Duodenal mucosa (tissue), 2 donors: ENCODE measurements around the gene MACC1.

Experiments
- H3K27ac ChIP-seq: one replicate; pipeline ENCODE4 v1.7.0; 2013; ENCODE audit warnings: low read depth, low read length
- H3K27me3 ChIP-seq, 2 donors: one replicate each; pipeline ENCODE4 v1.7.0; 2013; ENCODE audit warnings: low read length in 2 of 2, control low read depth in 1 of 2; ENCODE audit not compliant: insufficient read depth in 2 of 2, control insufficient read depth in 1 of 2
- H3K36me3 ChIP-seq, 2 donors: one replicate each; pipeline ENCODE4 v1.7.0; 2013; ENCODE audit warnings: low read length in 2 of 2, control low read depth in 1 of 2; ENCODE audit not compliant: insufficient read depth in 2 of 2, control insufficient read depth in 1 of 2
- H3K4me1 ChIP-seq, 2 donors: one replicate each; pipeline ENCODE4 v1.7.0; 2013; ENCODE audit warnings: low read length in 2 of 2, control low read depth in 1 of 2; ENCODE audit not compliant: insufficient read depth in 2 of 2, control insufficient read depth in 1 of 2
- H3K4me3 ChIP-seq, 2 donors: one replicate each; pipeline ENCODE4 v1.7.0; 2013; ENCODE audit warnings: low read length in 2 of 2, low read depth in 1 of 2
- H3K9ac ChIP-seq, 2 donors: one replicate each; pipeline ENCODE4 v1.7.0; 2013; ENCODE audit warnings: low read length in 2 of 2, low read depth in 1 of 2
- H3K9me3 ChIP-seq, 2 donors: one replicate each; pipeline ENCODE4 v1.7.0; 2013; ENCODE audit warnings: low read length in 2 of 2, control low read depth in 1 of 2; ENCODE audit not compliant: control insufficient read depth in 1 of 2

The MACC1 gene

DNA sequence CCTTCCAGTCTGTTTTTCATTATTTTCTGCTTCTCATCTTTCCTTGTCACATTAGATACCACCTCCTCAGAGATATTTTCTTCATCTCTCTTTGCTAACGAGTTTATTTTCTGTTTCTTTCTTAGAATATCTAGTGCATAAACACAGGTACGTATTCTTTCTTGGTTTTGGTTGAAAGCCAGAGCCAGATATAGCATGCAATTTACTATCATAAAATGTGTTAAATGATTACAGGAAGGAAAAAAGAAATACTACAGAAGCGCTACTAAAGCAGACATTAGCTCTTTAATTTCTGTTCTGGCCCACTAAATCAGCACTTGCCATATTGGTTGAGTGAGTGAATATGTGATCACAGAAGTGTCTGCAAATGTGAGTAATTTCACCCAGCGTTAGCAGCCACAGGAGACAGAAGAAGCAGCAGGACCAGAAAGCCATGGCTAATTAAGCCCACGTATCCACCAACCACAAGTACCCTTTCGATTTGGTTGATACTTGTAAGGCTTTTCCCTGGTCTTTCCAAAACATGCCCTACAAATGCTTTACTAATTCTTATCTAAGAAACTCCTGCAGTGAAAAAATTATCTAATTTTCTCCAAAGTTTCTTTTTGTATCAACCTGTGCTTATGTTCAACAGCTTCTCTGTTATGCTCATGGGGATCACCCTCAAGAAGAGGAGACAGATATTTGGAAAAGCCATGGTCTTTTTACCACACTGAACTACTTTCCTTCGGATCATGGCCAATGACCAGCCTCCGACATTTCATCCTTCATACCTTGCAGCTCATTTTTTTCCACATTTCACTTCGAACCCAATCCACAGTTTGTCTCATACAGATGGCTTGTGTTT is 23.1 kb upstream of the MACC1 start:
- Histone ChIP-seq H3K9me3 (no peaks in the 10 kb centered on the region), H3K36me3 (no peaks in the 10 kb centered on the region), H3K4me3 (no peak overlapping the region), H3K27me3 (no peaks in the 10 kb centered on the region), H3K27ac (no peak overlapping the region), H3K4me1 (peaks cover 28 to 44% of the 10 kb centered on the region in 2 donors), H3K9ac (no peak overlapping the region)

DNA sequence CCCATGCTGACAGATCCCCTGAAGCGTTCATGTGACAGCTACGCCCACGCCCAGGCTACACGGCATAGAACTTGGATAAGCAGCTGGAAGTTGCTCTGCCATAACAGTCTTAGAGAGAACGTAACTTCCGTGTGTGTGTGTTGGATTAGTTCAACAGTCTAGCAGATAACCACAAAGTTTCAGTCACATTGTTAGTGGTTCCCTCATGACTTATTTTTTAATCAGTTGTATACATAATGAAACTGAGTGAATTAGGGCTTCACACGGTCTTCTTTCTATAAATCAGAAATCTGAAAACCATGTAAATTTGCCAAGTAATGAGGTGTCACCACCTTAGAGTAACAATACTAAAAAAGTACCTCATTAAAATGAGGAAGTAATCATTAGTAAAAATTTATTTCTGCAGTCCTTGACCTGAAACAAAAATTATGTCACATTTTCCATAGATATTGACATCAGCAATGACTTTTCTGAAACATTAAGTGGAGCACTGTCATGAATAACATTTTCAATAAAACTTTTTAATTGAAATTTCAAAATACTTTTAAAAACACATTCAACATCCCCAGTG is 21.7 kb upstream of the MACC1 start:
- H3K9ac ChIP-seq: no peak overlapping the region
- H3K9me3 ChIP-seq: no peaks in the 10 kb centered on the region
- no peaks in the 10 kb centered on the region for H3K27me3 ChIP-seq
- no peaks in the 10 kb centered on the region for H3K36me3 ChIP-seq
- no peak overlapping the region for H3K27ac ChIP-seq
- peak overlapping the region in 1 of 2 donors; percentile 37 for H3K4me3 ChIP-seq
- peaks cover 28 to 59% of the 10 kb centered on the region in 2 donors for H3K4me1 ChIP-seq

DNA sequence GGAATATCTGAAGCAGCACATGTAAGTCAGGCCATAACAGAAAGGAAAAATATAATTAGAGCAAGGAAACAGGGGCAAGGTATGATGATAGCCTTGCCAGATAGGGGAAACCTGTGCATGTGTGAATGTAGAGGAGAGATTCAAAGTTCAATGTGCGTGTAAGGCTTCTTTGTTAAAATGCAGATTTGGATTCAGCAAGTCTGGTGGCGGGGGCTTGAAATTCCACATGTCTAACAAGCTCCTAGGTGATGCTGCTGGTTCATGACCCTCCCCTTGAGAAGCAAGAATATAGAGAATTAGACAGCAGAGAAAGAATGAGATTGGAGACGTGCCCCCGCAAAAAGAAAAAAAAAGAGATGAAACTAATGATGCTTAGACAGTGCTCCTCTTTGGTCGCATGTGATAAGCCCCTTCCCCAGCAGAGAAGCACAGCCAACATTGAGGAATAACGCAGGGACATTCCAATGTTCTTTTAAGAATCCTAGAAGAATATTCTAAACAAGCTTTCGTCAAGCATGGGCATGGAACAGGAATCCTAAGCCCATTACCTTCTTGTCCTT is 21.1 kb upstream of the MACC1 start:
- H3K4me3 ChIP-seq: peak overlapping the region in 1 of 2 donors; percentile 37
- H3K4me1 ChIP-seq: peaks cover 28 to 63% of the 10 kb centered on the region in 2 donors
- H3K9me3 ChIP-seq: no peaks in the 10 kb centered on the region
- H3K27me3 ChIP-seq: no peaks in the 10 kb centered on the region
- no peak overlapping the region for H3K27ac ChIP-seq
- H3K9ac ChIP-seq: no peak overlapping the region
- H3K36me3 ChIP-seq: no peaks in the 10 kb centered on the region

DNA sequence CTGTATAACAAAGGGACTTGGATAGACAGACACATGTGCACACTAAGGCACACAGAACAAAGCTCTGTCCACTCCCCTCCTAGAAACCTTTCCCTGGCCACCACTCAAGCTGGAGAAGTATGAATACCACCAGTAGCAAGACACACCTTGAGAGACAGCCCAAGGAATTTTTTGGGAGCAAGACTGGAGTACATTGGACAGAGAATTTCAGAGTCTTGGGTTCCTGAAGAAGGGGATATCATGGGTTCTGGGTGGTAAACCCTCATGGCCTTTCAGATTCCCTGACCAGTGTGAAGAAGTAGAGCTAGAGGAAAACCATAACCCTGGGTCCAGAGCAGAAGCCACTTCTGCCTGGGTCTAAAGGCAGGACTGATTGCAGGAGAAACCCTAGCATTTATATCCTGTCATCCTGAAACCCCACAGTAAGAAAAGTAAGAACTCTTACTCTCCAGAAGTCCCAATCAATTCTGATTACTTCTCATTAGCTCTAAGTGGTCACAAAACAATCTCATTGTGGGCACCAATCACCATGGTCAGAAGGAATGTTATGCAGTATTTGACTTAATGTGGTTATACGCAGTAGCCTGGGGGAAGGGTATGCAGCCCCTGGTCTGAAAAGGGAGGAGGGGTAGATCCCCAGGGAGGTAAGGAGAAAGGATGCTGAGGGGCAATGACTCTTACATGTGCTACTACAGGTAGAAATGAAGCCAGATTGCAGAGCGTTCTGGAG is 20.4 kb upstream of the MACC1 start:
- Histone ChIP-seq H3K27ac (no peak overlapping the region), H3K9ac (no peak overlapping the region), H3K4me3 (no peak overlapping the region), H3K9me3 (no peaks in the 10 kb centered on the region), H3K27me3 (no peaks in the 10 kb centered on the region), H3K36me3 (no peaks in the 10 kb centered on the region), H3K4me1 (peaks cover 28 to 63% of the 10 kb centered on the region in 2 donors)

DNA sequence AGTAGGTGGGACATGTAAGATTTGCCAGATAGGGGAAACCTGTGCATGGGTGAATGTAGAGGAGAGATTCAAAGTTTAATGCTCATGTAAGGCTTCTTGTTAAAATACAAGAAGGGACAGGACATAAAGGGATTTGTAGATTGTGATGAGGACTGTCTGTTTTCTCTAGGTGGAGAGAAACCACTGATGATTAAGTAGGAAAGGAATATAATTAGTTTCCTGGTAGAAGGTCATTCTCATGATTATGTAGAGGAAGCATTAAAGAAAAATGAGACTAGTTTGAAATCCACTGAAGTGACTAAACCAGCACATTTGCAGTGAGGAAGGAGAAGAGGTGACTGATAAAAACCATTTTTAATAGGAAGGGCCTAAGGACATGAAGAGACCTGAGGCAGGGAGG is 19.6 kb upstream of the MACC1 start:
- Histone ChIP-seq H3K9ac (no peak overlapping the region), H3K27me3 (no peaks in the 10 kb centered on the region)

DNA sequence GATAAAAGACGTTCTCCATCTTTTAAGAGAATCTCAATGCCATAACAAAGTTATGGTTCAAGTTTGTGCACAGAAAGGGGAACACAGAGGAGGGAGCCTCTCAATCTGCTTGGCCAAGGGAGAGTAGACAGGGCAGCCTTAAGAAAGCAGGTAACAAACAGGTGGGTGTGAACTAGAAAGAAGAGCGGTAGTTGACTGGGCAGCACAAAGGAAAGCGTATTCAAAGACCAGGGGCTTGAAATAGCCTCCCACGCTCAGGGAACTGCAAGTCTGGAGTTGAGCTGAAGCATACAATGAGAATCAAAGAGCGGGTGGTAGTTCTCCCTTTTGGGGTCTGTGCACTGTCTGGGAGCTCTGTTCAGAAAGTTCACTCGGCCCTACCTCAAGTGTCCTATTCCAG is 18.9 kb upstream of the MACC1 start:
- Histone ChIP-seq H3K27ac (no peak overlapping the region), H3K36me3 (no peaks in the 10 kb centered on the region), H3K4me1 (peaks cover 20 to 53% of the 10 kb centered on the region in 2 donors), H3K27me3 (no peaks in the 10 kb centered on the region), H3K9ac (no peak overlapping the region), H3K4me3 (no peak overlapping the region), H3K9me3 (no peaks in the 10 kb centered on the region)

More for the DNA sequence above, 19.6 kb upstream of the MACC1 start:
- no peaks in the 10 kb centered on the region for H3K36me3 ChIP-seq
- no peak overlapping the region for H3K4me3 ChIP-seq
- no peak overlapping the region for H3K27ac ChIP-seq
- no peaks in the 10 kb centered on the region for H3K9me3 ChIP-seq
- H3K4me1 ChIP-seq: peaks cover 27 to 60% of the 10 kb centered on the region in 2 donors

DNA sequence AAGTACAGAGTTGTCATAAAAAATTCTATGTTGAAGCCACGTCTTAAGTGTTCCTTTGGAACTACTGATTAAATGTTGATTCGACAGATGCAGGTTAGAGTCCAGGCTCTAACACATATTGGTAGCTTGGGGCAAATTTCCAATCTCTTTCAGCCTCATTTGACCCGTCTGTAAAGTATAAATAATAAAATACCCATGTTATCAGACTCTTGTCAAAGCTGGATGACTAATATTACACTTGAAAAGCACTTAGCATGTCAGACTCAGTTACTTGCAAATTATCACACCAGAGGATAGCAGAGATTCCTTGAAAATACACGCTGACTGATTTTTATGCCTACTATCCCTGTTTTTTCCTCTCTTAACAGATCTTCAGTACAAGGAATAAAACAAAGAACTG is 18.1 kb upstream of the MACC1 start:
- H3K9me3 ChIP-seq: no peaks in the 10 kb centered on the region
- H3K4me3 ChIP-seq: no peak overlapping the region
- no peak overlapping the region for H3K9ac ChIP-seq
- no peaks in the 10 kb centered on the region for H3K27me3 ChIP-seq
- H3K36me3 ChIP-seq: no peaks in the 10 kb centered on the region
- H3K27ac ChIP-seq: no peak overlapping the region
- H3K4me1 ChIP-seq: peaks cover 12 to 45% of the 10 kb centered on the region in 2 donors

DNA sequence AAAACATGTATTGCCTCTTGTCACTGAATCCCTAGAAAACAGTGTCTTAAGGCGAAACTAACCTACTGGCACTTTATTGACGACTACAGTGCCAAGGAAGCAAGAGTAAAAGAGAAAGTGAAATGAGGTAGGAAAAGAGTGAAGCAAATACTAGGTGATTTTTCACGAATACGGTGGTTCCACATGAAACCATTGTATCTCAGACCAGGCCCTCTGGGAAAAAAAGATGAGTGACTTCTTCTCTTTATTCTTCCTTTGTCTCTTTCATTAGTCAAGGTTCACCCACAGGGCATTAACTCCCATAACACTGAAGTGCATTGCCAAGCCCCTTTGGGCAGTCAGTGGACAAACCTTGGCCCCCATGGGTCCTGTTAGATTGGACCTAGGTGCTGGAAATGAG is 16.2 kb upstream of the MACC1 start:
- no peak overlapping the region for H3K27ac ChIP-seq
- H3K9ac ChIP-seq: no peak overlapping the region
- peaks cover 5 to 37% of the 10 kb centered on the region in 2 donors for H3K4me1 ChIP-seq
- H3K9me3 ChIP-seq: no peaks in the 10 kb centered on the region
- H3K36me3 ChIP-seq: no peaks in the 10 kb centered on the region
- no peaks in the 10 kb centered on the region for H3K27me3 ChIP-seq
- H3K4me3 ChIP-seq: no peak overlapping the region

DNA sequence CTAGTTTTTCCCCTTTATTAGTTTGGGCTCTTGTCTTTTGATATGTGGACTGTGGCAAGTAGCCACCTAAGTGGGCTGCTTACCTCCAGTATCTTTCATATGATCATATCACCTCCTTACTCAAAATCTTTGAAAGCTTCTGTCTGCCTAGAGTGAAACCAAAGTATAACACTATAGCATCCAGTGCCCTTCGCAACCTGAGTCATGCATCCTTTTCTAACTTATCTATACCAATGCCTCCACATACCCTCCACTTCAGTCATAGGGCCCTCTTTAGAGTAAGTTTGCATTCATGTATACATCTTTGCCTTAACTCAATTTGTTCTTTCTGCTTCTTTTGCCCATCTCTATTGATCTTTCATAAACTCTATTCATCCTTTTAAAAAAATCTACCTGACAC is 15.7 kb upstream of the MACC1 start:
- Histone ChIP-seq H3K9ac (no peak overlapping the region), H3K27ac (no peak overlapping the region), H3K9me3 (no peaks in the 10 kb centered on the region), H3K36me3 (no peaks in the 10 kb centered on the region), H3K4me1 (peaks cover under 1 to 36% of the 10 kb centered on the region in 2 donors), H3K4me3 (no peak overlapping the region), H3K27me3 (no peaks in the 10 kb centered on the region)
